Thyroid gland (tissue), 4 donors: ENCODE data around the gene MEN1.

Experiments used
- POLR2A ChIP-seq, 2 donors: fragments of 450-650 bp; IDR thresholded peaks; one replicate each; pipeline ENCODE4 v1.6.1; 2017; ENCODE audit warnings: antibody characterized with exemption in 2 of 2, mild to moderate bottlenecking in 2 of 2, moderate library complexity in 1 of 2
- TF ChIP-seq, protein P1 (sequence below), 6 experiments: fragments of 200-600 bp in 3 of 6; fragments of 450-650 bp in 3 of 6; sonication (generic) in 3 of 6; IDR thresholded peaks; one replicate each; pipeline ENCODE4 v1.5.1; 2016 to 2019; ENCODE audit warnings: antibody characterized with exemption in 6 of 6, mild to moderate bottlenecking in 2 of 6, inconsistent platforms in 1 of 6, moderate library complexity in 1 of 6

DNA sequence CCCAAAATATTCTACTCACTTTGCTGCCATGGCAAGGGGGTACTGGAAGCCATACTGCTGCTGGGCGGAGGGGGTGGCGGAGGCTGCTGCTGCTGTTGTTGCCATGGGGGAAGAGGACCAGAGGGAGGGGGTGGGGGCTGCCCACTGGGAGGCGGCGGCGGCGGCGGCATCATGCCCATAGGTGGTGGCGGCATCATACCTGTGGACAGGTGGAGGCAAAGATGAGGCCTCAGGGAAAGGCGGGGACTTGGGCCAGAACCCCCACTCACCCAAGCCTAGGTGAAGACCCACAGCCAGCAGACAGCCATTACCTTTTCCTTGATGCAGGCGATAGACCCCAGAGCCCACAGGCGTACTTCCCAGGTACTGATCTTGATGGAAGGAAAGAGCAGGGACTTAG, 43.5 kb downstream of the MEN1 start:
- TF ChIP-seq, protein P1, sequence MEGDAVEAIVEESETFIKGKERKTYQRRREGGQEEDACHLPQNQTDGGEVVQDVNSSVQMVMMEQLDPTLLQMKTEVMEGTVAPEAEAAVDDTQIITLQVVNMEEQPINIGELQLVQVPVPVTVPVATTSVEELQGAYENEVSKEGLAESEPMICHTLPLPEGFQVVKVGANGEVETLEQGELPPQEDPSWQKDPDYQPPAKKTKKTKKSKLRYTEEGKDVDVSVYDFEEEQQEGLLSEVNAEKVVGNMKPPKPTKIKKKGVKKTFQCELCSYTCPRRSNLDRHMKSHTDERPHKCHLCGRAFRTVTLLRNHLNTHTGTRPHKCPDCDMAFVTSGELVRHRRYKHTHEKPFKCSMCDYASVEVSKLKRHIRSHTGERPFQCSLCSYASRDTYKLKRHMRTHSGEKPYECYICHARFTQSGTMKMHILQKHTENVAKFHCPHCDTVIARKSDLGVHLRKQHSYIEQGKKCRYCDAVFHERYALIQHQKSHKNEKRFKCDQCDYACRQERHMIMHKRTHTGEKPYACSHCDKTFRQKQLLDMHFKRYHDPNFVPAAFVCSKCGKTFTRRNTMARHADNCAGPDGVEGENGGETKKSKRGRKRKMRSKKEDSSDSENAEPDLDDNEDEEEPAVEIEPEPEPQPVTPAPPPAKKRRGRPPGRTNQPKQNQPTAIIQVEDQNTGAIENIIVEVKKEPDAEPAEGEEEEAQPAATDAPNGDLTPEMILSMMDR (IDR thresholded peaks at IDR 0.05): no peak
- no peak for TF ChIP-seq POLR2A (IDR thresholded peaks at IDR 0.05)
